ENCODE measurements around the gene DIRAS1.
"Not testable (repeated sequence)": the region's sequence is repeated elsewhere in the genome, so short reads cannot be mapped to it uniquely, and the experiment has no call there.

Gene DIRAS1

GRCh38 chr19:2711172-2711874 lies 9.8 kb downstream of the DIRAS1 start:
- no peak for DNase-seq (ENCODE audit: low read depth in 2 of 2)

GRCh38 chr19:2706251-2706650 lies 14.9 kb downstream of the DIRAS1 start:
- DNase-seq (ENCODE audit: low read depth in 2 of 2), result no peak

GRCh38 chr19:2703691-2704216 lies 17.4 kb downstream of the DIRAS1 start:
- no peak for DNase-seq (ENCODE audit: low read depth in 2 of 2)

- DNase-seq (ENCODE audit: low read depth in 2 of 2), result no peak
Observed at GRCh38 chr19:2703077-2703437, 18.1 kb downstream of the DIRAS1 start.

GRCh38 chr19:2702170-2703076 lies 18.7 kb downstream of the DIRAS1 start, which contains the start of gene GNG7:
Gene GNG7, minus strand, starts transcription at chr19:2702694. Its CDS starts 182,006 bp downstream, at chr19:2520688.
- peak; percentile 91 to 97 for DNase-seq (ENCODE audit: low read depth in 2 of 2)

- no peak for DNase-seq (ENCODE audit: low read depth in 2 of 2)
Observed at GRCh38 chr19:2701361-2702169, 19.6 kb downstream of the DIRAS1 start.

- no peak for DNase-seq (ENCODE audit: low read depth in 2 of 2)
Observed at GRCh38 chr19:2700660-2701360, 20.4 kb downstream of the DIRAS1 start.

GRCh38 chr19:2699413-2700140 lies 21.6 kb downstream of the DIRAS1 start:
- no peak for DNase-seq (ENCODE audit: low read depth in 2 of 2)

- no peak for DNase-seq (ENCODE audit: low read depth in 2 of 2)
Observed at GRCh38 chr19:2694196-2694595, 27.0 kb downstream of the DIRAS1 start.

GRCh38 chr19:2693492-2694160 lies 27.5 kb downstream of the DIRAS1 start:
- no peak for DNase-seq (ENCODE audit: low read depth in 2 of 2)

- DNase-seq (ENCODE audit: low read depth in 2 of 2), result no peak
Observed at GRCh38 chr19:2691951-2692350, 29.2 kb downstream of the DIRAS1 start.

- DNase-seq (ENCODE audit: low read depth in 2 of 2), result no peak
Observed at GRCh38 chr19:2690856-2691255, 30.3 kb downstream of the DIRAS1 start.

- no peak for DNase-seq (ENCODE audit: low read depth in 2 of 2)
Observed at GRCh38 chr19:2686360-2686759, 34.8 kb downstream of the DIRAS1 start.

GRCh38 chr19:2685204-2685704 lies 35.9 kb downstream of the DIRAS1 start:
- no peak for DNase-seq (ENCODE audit: low read depth in 2 of 2)

GRCh38 chr19:2683430-2684003 lies 37.7 kb downstream of the DIRAS1 start:
- no peak for DNase-seq (ENCODE audit: low read depth in 2 of 2)

GRCh38 chr19:2680808-2681207 lies 40.4 kb downstream of the DIRAS1 start:
- no peak for DNase-seq (ENCODE audit: low read depth in 2 of 2)

- DNase-seq (ENCODE audit: low read depth in 2 of 2), result no peak
Observed at GRCh38 chr19:2679439-2679838, 41.7 kb downstream of the DIRAS1 start.

GRCh38 chr19:2678948-2679347 lies 42.2 kb downstream of the DIRAS1 start:
- not testable (repeated sequence) for DNase-seq (ENCODE audit: low read depth in 2 of 2)

GRCh38 chr19:2678044-2678671 lies 43.0 kb downstream of the DIRAS1 start:
- DNase-seq (ENCODE audit: low read depth in 2 of 2), result no peak

Data from stimulated activated CD4-positive, alpha-beta T cell treated with anti-CD3 and anti-CD28 coated beads, Interleukin-1b, Interleukin-23, amount 100 ng/mL, for 1 hour (primary cell).